H1 (cell line): ENCODE measurements around the gene KANSL1. TPM values are rescaled to one million over a fixed set of nuclear protein-coding genes. Genes with fewer than 3 reads are reported as not detected.

ENCODE experiments used
- EP300 ChIP-seq, 2 experiments: IDR thresholded peaks; 1 replicate in 1 of 2; 2 replicates in 1 of 2; pipeline ENCODE4 v1.6.1; 2011 to 2012; ENCODE audit warnings: low read depth in 2 of 2, low read length in 2 of 2, mild to moderate bottlenecking in 2 of 2, borderline replicate concordance in 1 of 2, inconsistent platforms in 1 of 2, moderate library complexity in 1 of 2
- GABPA ChIP-seq: IDR thresholded peaks from 2 replicates; pipeline ENCODE4 v1.6.1; 2011; ENCODE audit warnings: mild to moderate bottlenecking, low read length, moderate library complexity, borderline replicate concordance; ENCODE audit not compliant: insufficient read depth
- polyA plus RNA-seq, 7 experiments: library from polyadenylated mRNA; depleted of rRNA in 3 of 7; stranded (reverse) in 5 of 7; unstranded in 2 of 7; fragments of >200 nt in 5 of 7; fragments of 200-250 nt in 2 of 7; gene quantifications; 1 replicate in 5 of 7; 2 replicates in 1 of 7; 4 replicates in 1 of 7; pipeline versions ENCODE4 v1.2.1 to v1.2.3, GENCODE V29; 2011 to 2013; ENCODE audit warnings: missing spikeins in 2 of 7, mixed read lengths in 2 of 7
- total RNA-seq: library from RNA; stranded (reverse); fragmentation: NEBNext Ultra II Directional; extraction: Animal tissue kit (Norgen Biotek cat#: 25700); gene quantifications from 2 replicates; pipeline ENCODE4 v1.2.1, GENCODE V29; 2021
- TF ChIP-seq, protein P1 (sequence below): fragments of 300-600 bp; sonication (generic); IDR thresholded peaks from 2 replicates; pipeline ENCODE4 v1.7.1; 2012; ENCODE audit warnings: low read length, moderate library complexity, mild to moderate bottlenecking, inconsistent platforms; ENCODE audit not compliant: insufficient replicate concordance

The KANSL1 gene
- total and polyA plus RNA-seq, 2 of the 8 experiments (the other 6 are each of a cell fraction or from before 2014, with no cell fraction given) = 34.0 to 128 TPM

DNA sequence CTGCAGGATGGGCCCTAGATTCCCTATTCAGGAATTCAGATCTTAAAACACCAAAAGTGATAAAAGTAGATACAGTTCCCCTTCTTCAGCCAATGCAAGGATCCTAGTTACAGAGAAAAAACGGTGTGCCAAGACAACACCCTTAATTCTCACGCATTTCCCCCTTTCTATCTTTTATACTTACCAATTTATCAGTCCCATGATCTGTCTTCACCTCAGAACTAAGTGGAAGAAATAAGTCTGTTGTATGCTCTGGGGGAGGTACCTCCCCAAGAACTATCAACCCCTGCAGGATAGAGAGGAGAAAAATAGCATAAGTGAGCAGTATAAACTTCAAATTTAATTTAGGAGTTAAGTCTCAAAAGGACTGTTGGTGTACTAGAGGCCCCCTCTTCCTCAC, 111.0 kb downstream of the KANSL1 start (continued):
- TF ChIP-seq, protein P1, sequence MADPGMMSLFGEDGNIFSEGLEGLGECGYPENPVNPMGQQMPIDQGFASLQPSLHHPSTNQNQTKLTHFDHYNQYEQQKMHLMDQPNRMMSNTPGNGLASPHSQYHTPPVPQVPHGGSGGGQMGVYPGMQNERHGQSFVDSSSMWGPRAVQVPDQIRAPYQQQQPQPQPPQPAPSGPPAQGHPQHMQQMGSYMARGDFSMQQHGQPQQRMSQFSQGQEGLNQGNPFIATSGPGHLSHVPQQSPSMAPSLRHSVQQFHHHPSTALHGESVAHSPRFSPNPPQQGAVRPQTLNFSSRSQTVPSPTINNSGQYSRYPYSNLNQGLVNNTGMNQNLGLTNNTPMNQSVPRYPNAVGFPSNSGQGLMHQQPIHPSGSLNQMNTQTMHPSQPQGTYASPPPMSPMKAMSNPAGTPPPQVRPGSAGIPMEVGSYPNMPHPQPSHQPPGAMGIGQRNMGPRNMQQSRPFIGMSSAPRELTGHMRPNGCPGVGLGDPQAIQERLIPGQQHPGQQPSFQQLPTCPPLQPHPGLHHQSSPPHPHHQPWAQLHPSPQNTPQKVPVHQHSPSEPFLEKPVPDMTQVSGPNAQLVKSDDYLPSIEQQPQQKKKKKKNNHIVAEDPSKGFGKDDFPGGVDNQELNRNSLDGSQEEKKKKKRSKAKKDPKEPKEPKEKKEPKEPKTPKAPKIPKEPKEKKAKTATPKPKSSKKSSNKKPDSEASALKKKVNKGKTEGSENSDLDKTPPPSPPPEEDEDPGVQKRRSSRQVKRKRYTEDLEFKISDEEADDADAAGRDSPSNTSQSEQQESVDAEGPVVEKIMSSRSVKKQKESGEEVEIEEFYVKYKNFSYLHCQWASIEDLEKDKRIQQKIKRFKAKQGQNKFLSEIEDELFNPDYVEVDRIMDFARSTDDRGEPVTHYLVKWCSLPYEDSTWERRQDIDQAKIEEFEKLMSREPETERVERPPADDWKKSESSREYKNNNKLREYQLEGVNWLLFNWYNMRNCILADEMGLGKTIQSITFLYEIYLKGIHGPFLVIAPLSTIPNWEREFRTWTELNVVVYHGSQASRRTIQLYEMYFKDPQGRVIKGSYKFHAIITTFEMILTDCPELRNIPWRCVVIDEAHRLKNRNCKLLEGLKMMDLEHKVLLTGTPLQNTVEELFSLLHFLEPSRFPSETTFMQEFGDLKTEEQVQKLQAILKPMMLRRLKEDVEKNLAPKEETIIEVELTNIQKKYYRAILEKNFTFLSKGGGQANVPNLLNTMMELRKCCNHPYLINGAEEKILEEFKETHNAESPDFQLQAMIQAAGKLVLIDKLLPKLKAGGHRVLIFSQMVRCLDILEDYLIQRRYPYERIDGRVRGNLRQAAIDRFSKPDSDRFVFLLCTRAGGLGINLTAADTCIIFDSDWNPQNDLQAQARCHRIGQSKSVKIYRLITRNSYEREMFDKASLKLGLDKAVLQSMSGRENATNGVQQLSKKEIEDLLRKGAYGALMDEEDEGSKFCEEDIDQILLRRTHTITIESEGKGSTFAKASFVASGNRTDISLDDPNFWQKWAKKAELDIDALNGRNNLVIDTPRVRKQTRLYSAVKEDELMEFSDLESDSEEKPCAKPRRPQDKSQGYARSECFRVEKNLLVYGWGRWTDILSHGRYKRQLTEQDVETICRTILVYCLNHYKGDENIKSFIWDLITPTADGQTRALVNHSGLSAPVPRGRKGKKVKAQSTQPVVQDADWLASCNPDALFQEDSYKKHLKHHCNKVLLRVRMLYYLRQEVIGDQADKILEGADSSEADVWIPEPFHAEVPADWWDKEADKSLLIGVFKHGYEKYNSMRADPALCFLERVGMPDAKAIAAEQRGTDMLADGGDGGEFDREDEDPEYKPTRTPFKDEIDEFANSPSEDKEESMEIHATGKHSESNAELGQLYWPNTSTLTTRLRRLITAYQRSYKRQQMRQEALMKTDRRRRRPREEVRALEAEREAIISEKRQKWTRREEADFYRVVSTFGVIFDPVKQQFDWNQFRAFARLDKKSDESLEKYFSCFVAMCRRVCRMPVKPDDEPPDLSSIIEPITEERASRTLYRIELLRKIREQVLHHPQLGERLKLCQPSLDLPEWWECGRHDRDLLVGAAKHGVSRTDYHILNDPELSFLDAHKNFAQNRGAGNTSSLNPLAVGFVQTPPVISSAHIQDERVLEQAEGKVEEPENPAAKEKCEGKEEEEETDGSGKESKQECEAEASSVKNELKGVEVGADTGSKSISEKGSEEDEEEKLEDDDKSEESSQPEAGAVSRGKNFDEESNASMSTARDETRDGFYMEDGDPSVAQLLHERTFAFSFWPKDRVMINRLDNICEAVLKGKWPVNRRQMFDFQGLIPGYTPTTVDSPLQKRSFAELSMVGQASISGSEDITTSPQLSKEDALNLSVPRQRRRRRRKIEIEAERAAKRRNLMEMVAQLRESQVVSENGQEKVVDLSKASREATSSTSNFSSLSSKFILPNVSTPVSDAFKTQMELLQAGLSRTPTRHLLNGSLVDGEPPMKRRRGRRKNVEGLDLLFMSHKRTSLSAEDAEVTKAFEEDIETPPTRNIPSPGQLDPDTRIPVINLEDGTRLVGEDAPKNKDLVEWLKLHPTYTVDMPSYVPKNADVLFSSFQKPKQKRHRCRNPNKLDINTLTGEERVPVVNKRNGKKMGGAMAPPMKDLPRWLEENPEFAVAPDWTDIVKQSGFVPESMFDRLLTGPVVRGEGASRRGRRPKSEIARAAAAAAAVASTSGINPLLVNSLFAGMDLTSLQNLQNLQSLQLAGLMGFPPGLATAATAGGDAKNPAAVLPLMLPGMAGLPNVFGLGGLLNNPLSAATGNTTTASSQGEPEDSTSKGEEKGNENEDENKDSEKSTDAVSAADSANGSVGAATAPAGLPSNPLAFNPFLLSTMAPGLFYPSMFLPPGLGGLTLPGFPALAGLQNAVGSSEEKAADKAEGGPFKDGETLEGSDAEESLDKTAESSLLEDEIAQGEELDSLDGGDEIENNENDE = no peak
- no peak for TF ChIP-seq EP300 (IDR thresholded peaks at IDR 0.05; ENCODE audit: borderline replicate concordance in 1 of 2, low read depth in 2 of 2, low read length in 2 of 2)
- no peak for TF ChIP-seq GABPA
